CD4-positive, CD25-positive, alpha-beta regulatory T cell (primary cell): ENCODE data around the gene LRRC32. TPM values are rescaled to one million over a fixed set of nuclear protein-coding genes. Genes with fewer than 3 reads are reported as not detected.

Source experiments
- ATAC-seq, 2 donors: fragments of 150-1000 bp; cut with Tn5 transposase; one replicate each; pipeline ENCODE4 v1.10.0; 2021; ENCODE audit warnings: low read depth in 2 of 2, moderate number of reproducible peaks in 2 of 2, moderate library complexity in 1 of 2
- DNase-seq, 3 donors: peaks; one replicate each; pipeline versions ENCODE4 v3.0.0 to v3.0.0-alpha.2; 2012 to 2022; ENCODE audit warnings: mixed read lengths in 1 of 3
- H3K27ac ChIP-seq: one replicate; pipeline ENCODE4 v1.7.0; 2013; ENCODE audit warnings: mild to moderate bottlenecking, low read length; ENCODE audit not compliant: insufficient read depth, poor library complexity, severe bottlenecking
- H3K27me3 ChIP-seq: one replicate; pipeline ENCODE4 v1.7.0; 2013; ENCODE audit warnings: low read length; ENCODE audit not compliant: control insufficient read depth, insufficient read depth
- H3K36me3 ChIP-seq: one replicate; pipeline ENCODE4 v1.7.0; 2013; ENCODE audit warnings: mild to moderate bottlenecking, low read length, moderate library complexity; ENCODE audit not compliant: control insufficient read depth, insufficient read depth
- H3K4me1 ChIP-seq: 2 replicates; pipeline ENCODE4 v1.7.0; 2013; ENCODE audit warnings: mild to moderate bottlenecking, low read length; ENCODE audit not compliant: insufficient read depth, control insufficient read depth, poor library complexity, severe bottlenecking
- H3K4me3 ChIP-seq: one replicate; pipeline ENCODE4 v1.7.0; 2013; ENCODE audit warnings: low read depth, mild to moderate bottlenecking, low read length, moderate library complexity
- H3K9me3 ChIP-seq, 2 experiments: 1 replicate in 1 of 2; 2 replicates in 1 of 2; pipeline ENCODE4 v1.7.0; 2013; ENCODE audit warnings: low read length in 2 of 2, mild to moderate bottlenecking in 1 of 2, moderate library complexity in 1 of 2; ENCODE audit not compliant: control insufficient read depth in 2 of 2
- H3K27ac Mint-ChIP-seq, 3 donors: one replicate each; pipeline ENCODE4 v1.8.0; 2020 to 2022; ENCODE audit warnings: mild to moderate bottlenecking in 3 of 3, mixed read lengths in 3 of 3, moderate library complexity in 2 of 3
- H3K27me3 Mint-ChIP-seq: one replicate; pipeline ENCODE4 v1.8.0; 2022; ENCODE audit warnings: mild to moderate bottlenecking, mixed read lengths
- H3K36me3 Mint-ChIP-seq: one replicate; pipeline ENCODE4 v1.8.0; 2020; ENCODE audit warnings: mixed read lengths
- H3K4me1 Mint-ChIP-seq, 4 donors: one replicate each; pipeline ENCODE4 v1.8.0; 2020 to 2022; ENCODE audit warnings: mixed read lengths in 4 of 4, mild to moderate bottlenecking in 1 of 4
- H3K4me3 Mint-ChIP-seq, 4 donors: one replicate each; pipeline ENCODE4 v1.8.0; 2020 to 2022; ENCODE audit warnings: mild to moderate bottlenecking in 4 of 4, mixed read lengths in 4 of 4, moderate library complexity in 3 of 4
- H3K9me3 Mint-ChIP-seq, 7 donors: one replicate each; pipeline ENCODE4 v1.8.0; 2020 to 2022; ENCODE audit warnings: mixed read lengths in 7 of 7, mild to moderate bottlenecking in 3 of 7, moderate library complexity in 2 of 7
- polyA plus RNA-seq, 4 donors: library from polyadenylated mRNA; unstranded; fragments of 300-500 nt; fragmentation: Illumina TruSeq; gene quantifications; one replicate each; pipeline ENCODE4 v1.2.3, GENCODE V29; 2021
- total RNA-seq: library from RNA; stranded (reverse); gene quantifications from one replicate; pipeline ENCODE4 v1.2.3, GENCODE V29; 2022

The LRRC32 gene
- total and polyA plus RNA-seq, 5 donors from 2014 or later: 5.0 to 71.4 (median 6.2) TPM

DNA sequence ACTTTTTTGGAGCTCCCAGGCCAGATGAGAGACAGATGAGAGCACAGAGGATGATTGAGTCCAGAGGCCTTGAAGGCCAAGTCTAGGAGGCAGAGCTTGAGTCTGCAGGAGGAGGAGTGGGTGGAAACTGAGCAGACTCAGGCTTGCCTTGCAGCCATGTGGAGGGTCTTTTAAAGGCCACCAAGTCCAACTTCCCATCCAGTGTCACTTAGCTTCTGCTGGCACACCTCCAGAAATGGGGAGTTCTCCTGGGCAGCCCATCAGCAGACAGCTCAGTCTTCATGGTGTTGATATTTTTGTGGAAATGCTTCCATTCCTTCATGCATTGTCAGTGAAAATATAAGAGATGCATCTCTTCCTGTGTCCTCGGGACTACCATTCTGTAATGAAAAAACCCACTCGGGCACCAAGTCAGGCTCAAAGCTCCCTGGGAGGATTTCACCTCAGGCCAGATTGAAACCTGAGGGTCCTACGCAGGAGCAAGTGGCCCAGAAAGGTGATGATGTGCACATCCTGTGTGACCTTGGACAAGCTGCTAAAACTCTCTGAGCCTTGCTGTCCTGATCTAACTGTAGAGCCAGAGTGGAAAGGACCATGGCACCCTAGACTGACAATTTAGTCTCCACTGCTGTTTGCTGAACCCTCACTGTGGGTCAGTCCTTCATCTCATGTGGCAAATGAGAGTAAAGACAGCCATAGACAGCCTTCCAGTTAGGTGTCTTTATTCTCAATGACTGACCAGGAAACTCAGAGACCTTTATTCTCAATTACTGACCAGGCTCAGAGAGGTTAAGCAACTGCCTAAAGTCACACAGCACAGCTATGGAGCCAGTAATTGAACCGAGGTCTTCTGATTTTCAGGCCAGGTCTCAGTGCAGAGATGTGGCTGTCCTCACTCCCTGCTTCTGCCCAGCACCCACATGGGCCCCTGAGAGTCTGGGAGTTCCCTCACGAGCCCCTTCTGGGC lies 2.9 kb upstream of the LRRC32 start:
- no peaks in the 10 kb centered on the region for H3K9me3 ChIP-seq
- Mint-ChIP-seq H3K9me3 (peaks cover 0 to 1% (median 0%) of the 10 kb centered on the region in 7 donors), H3K4me1 (peaks cover 6 to 50% (median 36%) of the 10 kb centered on the region in 4 donors), H3K27ac (peak overlapping the region; percentile 90 to 98 (median 93)), H3K36me3 (no peaks in the 10 kb centered on the region), H3K4me3 (peak overlapping the region; percentile 59 to 85 (median 72)), H3K27me3 (peaks cover 2% of the 10 kb centered on the region)
- DNase-seq: no peak
- H3K27ac ChIP-seq: peak overlapping the region; percentile 79
- ATAC-seq: peak in 1 of 2 donors; percentile 7
- H3K4me1 ChIP-seq: peaks cover 47% of the 10 kb centered on the region
- no peaks in the 10 kb centered on the region for H3K27me3 ChIP-seq
- no peaks in the 10 kb centered on the region for H3K36me3 ChIP-seq
- peak overlapping the region; percentile 59 for H3K4me3 ChIP-seq

DNA sequence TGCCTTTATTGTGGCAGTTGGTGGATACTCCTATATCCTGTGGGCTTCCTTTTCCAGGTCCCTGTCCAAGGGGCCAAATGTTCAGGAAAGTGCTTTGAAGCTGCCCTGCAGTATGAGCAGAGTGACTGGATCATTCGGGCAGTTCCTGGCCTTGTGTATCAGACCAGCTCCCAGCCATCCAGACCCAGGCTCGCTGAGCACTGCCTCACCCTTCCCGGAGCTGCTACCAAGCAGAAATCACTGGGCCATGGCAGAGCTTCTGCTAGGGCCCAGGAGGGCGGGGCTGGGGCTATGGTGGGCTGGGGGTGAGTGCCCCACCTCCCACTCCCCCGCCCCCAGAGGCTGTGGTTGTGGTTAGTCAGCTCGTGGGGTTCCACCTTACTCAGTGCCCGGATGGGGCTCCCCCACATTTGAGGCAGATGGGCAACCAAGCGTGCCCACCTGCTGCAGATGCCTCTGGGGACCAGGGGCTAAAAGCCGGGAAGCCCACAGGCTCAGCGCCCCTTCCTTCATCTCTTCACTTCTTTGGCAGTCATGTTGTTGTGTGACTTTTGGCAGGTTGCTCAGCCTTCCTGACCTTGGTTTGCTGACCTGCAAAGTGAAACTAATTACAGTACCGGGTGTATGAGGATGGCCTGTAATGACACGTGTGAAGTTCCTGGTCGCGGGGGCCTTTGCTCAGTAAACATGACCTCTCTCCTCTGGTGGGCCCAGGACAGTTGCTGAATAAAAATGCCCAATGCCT lies 2.1 kb upstream of the LRRC32 start:
- DNase-seq (peak; percentile 50 to 83 (median 61)), ATAC-seq (peak; percentile 61 to 66)
- Mint-ChIP-seq H3K4me1 (peaks cover 6 to 55% (median 43%) of the 10 kb centered on the region in 4 donors), H3K36me3 (no peaks in the 10 kb centered on the region), H3K27ac (peak overlapping the region; percentile 90 to 98 (median 93)), H3K4me3 (peak overlapping the region; percentile 79 to 94 (median 88)), H3K27me3 (no peaks in the 10 kb centered on the region), H3K9me3 (peaks cover 0 to 1% (median 0%) of the 10 kb centered on the region in 7 donors)
- Histone ChIP-seq H3K27me3 (no peaks in the 10 kb centered on the region), H3K4me1 (peaks cover 56% of the 10 kb centered on the region), H3K9me3 (no peaks in the 10 kb centered on the region), H3K36me3 (no peaks in the 10 kb centered on the region), H3K4me3 (peak overlapping the region; percentile 65), H3K27ac (peak overlapping the region; percentile 79)

DNA sequence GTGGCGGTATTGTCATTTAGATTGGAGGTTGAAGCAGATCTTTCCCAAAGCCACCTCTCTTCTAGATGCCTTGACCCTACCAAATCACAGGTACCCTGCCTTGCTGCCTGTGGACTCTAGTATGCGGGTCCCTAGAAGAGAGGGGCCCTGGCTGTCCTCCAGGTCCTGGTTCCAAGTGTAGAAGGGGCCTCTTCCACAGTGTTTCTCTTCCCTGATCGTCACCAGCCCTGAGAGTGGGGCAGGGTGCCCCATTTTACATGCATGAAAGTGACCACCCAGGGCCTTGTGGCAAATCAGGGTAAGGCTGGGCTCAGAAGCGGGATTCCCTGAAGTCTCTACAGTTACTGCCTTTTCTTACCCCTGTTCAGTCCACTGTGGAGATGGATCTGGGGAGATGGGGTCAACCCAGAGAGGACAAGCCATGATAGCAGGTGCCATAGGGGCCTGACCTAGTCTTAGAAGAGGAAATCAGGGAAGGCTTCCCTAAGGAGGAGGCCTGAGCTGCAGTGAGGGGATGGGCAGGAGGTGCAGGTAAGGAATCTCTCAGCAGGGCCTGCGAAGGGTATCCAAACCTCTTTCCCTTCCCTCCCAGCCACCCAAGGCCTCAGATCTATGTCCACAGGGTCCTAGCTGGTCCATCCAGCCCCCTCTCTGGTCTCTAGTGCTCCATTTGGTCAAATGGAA lies 1.2 kb upstream of the LRRC32 start:
- peak overlapping the region; percentile 65 for H3K4me3 ChIP-seq
- peaks cover 64% of the 10 kb centered on the region for H3K4me1 ChIP-seq
- no peak for ATAC-seq
- no peaks in the 10 kb centered on the region for H3K27me3 ChIP-seq
- peak overlapping the region; percentile 69 to 98 (median 90) for H3K27ac Mint-ChIP-seq
- peak overlapping the region; percentile 79 for H3K27ac ChIP-seq
- H3K4me3 Mint-ChIP-seq: peak overlapping the region; percentile 79 to 94 (median 88)
- no peaks in the 10 kb centered on the region for H3K36me3 ChIP-seq
- DNase-seq: no peak
- no peaks in the 10 kb centered on the region for H3K9me3 ChIP-seq
- H3K27me3 Mint-ChIP-seq: no peaks in the 10 kb centered on the region
- H3K36me3 Mint-ChIP-seq: no peaks in the 10 kb centered on the region
- peaks cover 11 to 62% (median 47%) of the 10 kb centered on the region in 4 donors for H3K4me1 Mint-ChIP-seq
- H3K9me3 Mint-ChIP-seq: peaks cover 0 to 1% (median 0%) of the 10 kb centered on the region in 7 donors

DNA sequence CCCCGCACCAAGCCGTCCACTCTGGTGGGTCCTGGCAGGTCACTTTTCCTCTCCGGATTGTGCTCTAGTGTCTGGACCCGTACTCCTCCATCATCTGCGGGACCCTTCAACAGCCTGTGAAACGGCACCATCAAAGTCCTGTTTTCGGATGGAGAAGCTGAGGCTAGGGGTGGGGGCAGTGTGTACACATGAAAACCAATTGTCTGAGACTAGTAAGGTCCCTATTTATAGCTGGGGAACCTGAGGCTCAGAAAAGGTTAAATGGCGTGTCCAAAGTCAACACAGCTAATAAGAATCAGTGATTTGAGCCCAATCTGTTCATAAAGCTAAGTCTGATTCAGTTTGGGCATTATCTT lies 668 bp upstream of the LRRC32 start:
- Histone ChIP-seq H3K4me3 (peak overlapping the region; percentile 33), H3K36me3 (no peaks in the 10 kb centered on the region), H3K27me3 (no peaks in the 10 kb centered on the region), H3K4me1 (peaks cover 70% of the 10 kb centered on the region), H3K9me3 (no peaks in the 10 kb centered on the region), H3K27ac (peak overlapping the region; percentile 70)
- H3K36me3 Mint-ChIP-seq: no peaks in the 10 kb centered on the region
- no peak for DNase-seq
- no peaks in the 10 kb centered on the region for H3K27me3 Mint-ChIP-seq
- no peak for ATAC-seq
- H3K9me3 Mint-ChIP-seq: peaks cover 0 to 1% (median 0%) of the 10 kb centered on the region in 7 donors
- peak overlapping the region; percentile 79 to 94 (median 88) for H3K4me3 Mint-ChIP-seq
- peaks cover 12 to 65% (median 50%) of the 10 kb centered on the region in 4 donors for H3K4me1 Mint-ChIP-seq
- H3K27ac Mint-ChIP-seq: peak overlapping the region; percentile 69 to 90 (median 90)

DNA sequence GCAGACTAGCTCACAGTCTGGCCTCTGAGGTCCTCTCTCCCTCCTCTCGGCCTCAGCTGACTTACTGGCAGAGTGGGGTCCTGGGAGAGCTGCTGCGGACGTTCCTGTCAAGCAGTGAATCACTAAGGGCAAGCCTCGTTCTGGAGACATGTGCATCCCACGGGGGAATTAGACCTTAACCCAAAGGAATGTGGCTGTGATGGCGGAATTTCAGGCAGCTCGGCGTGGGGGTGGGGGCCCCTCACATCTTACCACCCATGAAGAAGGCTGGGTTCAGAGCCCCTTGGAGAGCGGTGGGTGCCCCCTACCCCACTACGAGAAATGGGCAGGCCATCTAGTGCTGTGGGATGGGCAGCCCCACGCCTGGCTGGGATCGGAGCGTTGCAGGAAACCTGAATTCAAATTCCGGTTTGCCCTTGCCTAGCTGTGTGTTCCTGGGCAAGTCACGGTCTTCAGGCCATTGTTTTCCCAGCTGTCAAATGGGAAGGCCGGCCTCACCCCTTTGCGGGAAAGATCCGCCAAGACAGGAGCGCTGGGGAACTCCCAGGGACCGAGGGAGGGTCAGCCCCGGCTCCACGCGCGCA lies 554 bp downstream of the LRRC32 start:
- H3K4me1 ChIP-seq: peaks cover 82% of the 10 kb centered on the region
- H3K27me3 ChIP-seq: no peaks in the 10 kb centered on the region
- DNase-seq (no peak), ATAC-seq (no peak)
- Mint-ChIP-seq H3K4me1 (peaks cover 12 to 78% (median 60%) of the 10 kb centered on the region in 4 donors), H3K27ac (peak overlapping the region; percentile 94 to 98 (median 94)), H3K36me3 (no peaks in the 10 kb centered on the region), H3K9me3 (peaks cover 0 to 1% (median 0%) of the 10 kb centered on the region in 7 donors), H3K4me3 (peak overlapping the region; percentile 82 to 96 (median 92)), H3K27me3 (no peaks in the 10 kb centered on the region)
- H3K36me3 ChIP-seq: no peaks in the 10 kb centered on the region
- H3K4me3 ChIP-seq: peak overlapping the region; percentile 81
- peak overlapping the region; percentile 70 for H3K27ac ChIP-seq
- no peaks in the 10 kb centered on the region for H3K9me3 ChIP-seq

DNA sequence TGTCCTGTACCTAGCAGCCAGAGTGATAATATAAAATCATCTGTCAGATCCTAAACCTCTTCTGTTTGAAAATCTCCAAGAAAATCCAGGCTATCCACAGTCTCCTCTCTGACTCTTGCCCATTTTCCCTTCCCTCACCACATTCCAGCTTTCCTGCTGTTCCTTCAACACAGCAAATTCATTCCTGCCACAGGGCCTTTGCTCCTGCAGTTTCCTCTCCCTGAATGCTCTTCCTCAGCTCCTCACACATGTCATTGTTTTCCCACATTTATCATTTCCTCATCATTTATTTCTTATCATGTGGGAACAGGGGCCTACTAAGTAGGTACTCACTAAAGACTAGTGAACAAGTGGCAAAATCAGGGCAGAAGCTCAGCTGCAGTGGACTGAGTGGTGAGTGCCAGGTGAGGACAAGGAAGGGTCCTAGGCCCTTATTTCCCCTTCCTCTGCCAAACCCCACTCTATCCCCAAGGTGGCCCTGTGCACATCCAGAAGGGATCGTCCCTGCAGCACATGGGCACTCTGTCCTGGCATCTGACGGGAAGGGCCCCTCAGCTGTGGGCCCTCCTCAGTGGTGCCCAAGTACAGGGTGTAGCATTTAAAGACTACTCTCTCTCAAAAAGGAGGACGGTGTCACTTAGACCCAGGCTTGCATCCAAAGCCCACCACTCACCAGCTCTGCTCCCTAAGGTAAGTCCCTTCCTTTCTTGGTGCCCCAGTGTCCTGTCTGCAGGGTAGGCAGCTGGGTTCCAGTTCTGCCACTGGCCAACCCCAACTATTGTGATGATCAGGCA lies 2.0 kb downstream of the LRRC32 start:
- H3K4me1 ChIP-seq: peaks cover 92% of the 10 kb centered on the region

More for the DNA sequence above, 2.0 kb downstream of the LRRC32 start:
- Mint-ChIP-seq H3K27me3 (no peaks in the 10 kb centered on the region), H3K9me3 (peaks cover 0 to 1% (median 0%) of the 10 kb centered on the region in 7 donors), H3K4me1 (peaks cover 12 to 90% (median 70%) of the 10 kb centered on the region in 4 donors), H3K27ac (peak overlapping the region; percentile 94 to 98 (median 98)), H3K36me3 (no peaks in the 10 kb centered on the region), H3K4me3 (peak overlapping the region; percentile 82 to 96 (median 92))
- H3K4me3 ChIP-seq: peak overlapping the region; percentile 81
- DNase-seq (no peak), ATAC-seq (no peak)
- peaks cover 7% of the 10 kb centered on the region for H3K36me3 ChIP-seq
- no peaks in the 10 kb centered on the region for H3K27me3 ChIP-seq
- no peaks in the 10 kb centered on the region for H3K9me3 ChIP-seq
- peak overlapping the region; percentile 87 for H3K27ac ChIP-seq
